GM20000 (cell line): Measurements from ENCODE around the gene ATP5F1B.
A peak's percentile ranks its signal among the peaks of the same experiment; 100 is the strongest.

ENCODE experiments used
- DNase-seq: peaks from one replicate; pipeline ENCODE4 v3.0.0; 2012; ENCODE audit warnings: low spot score
- CTCF ChIP-seq: IDR thresholded peaks from 2 replicates; pipeline ENCODE4 v1.5.1; 2012; ENCODE audit warnings: mild to moderate bottlenecking, control low read depth; ENCODE audit errors: extremely low read depth, missing control alignments

Gene ATP5F1B

GRCh38 chr12:56602239-56602638 is 43.5 kb downstream of the ATP5F1B start:
- DNase-seq: no peak
- TF ChIP-seq CTCF: no peak

- DNase-seq: peak; percentile 44
- TF ChIP-seq CTCF: peak; percentile 11
These were observed 44.3 kb downstream of the ATP5F1B start for GRCh38 chr12:56601503-56601902.

GRCh38 chr12:56600753-56601152 is 45.0 kb downstream of the ATP5F1B start:
- TF ChIP-seq CTCF: no peak
- no peak for DNase-seq

- no peak for TF ChIP-seq CTCF
These were observed 46.0 kb downstream of the ATP5F1B start for GRCh38 chr12:56599797-56600196.

GRCh38 chr12:56599041-56599440 is 46.7 kb downstream of the ATP5F1B start:
- no peak for TF ChIP-seq CTCF

More at GRCh38 chr12:56599797-56600196, 46.0 kb downstream of the ATP5F1B start:
- no peak for DNase-seq

GRCh38 chr12:56596815-56597214 is 49.0 kb downstream of the ATP5F1B start:
- no peak for DNase-seq

More at GRCh38 chr12:56599041-56599440, 46.7 kb downstream of the ATP5F1B start:
- DNase-seq: no peak

More at GRCh38 chr12:56596815-56597214, 49.0 kb downstream of the ATP5F1B start:
- no peak for TF ChIP-seq CTCF
